ENCODE measurements around the gene DROSHA. TPM values are rescaled to one million over a fixed set of nuclear protein-coding genes. Genes with fewer than 3 reads are reported as not detected.

DROSHA gene
- total and polyA plus RNA-seq, 2 of the 8 experiments (the other 6 are each of a cell fraction or from before 2014, with no cell fraction given) = 65.9 to 122 TPM

GRCh38 chr5:31427724-31428309 is 104.1 kb downstream of the DROSHA start:
- H3K23me2 ChIP-seq (ENCODE audit: low read depth, low read length) = no peaks in the 10 kb centered on the region
- H3K27me3 ChIP-seq (replicated peaks in 1 of 4; ENCODE audit: control insufficient read depth in 3 of 4, extremely low read depth in 1 of 4, insufficient read depth in 3 of 4, low read length in 3 of 4) = no peaks in the 10 kb centered on the region
- no peak overlapping the region for H3K14ac ChIP-seq (ENCODE audit: insufficient read length)
- H2AK5ac ChIP-seq (ENCODE audit: low read depth, low read length) = no peak overlapping the region
- H3K27ac ChIP-seq (ENCODE audit: low read depth, low read length) = no peak overlapping the region
- no peak for TF ChIP-seq SIX5 (IDR thresholded peaks at IDR 0.05; ENCODE audit: low read depth, low read length)
- no peak for TF ChIP-seq MAFK (IDR thresholded peaks at IDR 0.05; ENCODE audit: low read depth, low read length)
- no peak for TF ChIP-seq YY1 (IDR thresholded peaks at IDR 0.05; ENCODE audit: low read depth, low read length)
- no peak for TF ChIP-seq GTF2F1 (IDR thresholded peaks at IDR 0.05; ENCODE audit: borderline replicate concordance, low read depth, low read length)
- TF ChIP-seq CEBPB (IDR thresholded peaks at IDR 0.05; ENCODE audit: low read depth, low read length) = no peak
- TF ChIP-seq POU5F1 (IDR thresholded peaks at IDR 0.05; ENCODE audit: low read depth, low read length) = no peak
- TF ChIP-seq NANOG (IDR thresholded peaks at IDR 0.05; ENCODE audit: insufficient read depth, low read depth, low read length, poor library complexity, severe bottlenecking) = no peak
- no peak overlapping the region for H2BK20ac ChIP-seq (ENCODE audit: low read length)
- no peaks in the 10 kb centered on the region for H3K79me2 ChIP-seq (ENCODE audit: control insufficient read depth in 1 of 2, insufficient read depth in 2 of 2, low read length in 2 of 2)
- H3K79me1 ChIP-seq (ENCODE audit: low read depth, low read length) = no peaks in the 10 kb centered on the region
- H3K18ac ChIP-seq (ENCODE audit: extremely low read depth, low read length) = no peak overlapping the region
- H4K20me1 ChIP-seq (replicated peaks in 1 of 2; ENCODE audit: control insufficient read depth in 1 of 2, insufficient read depth in 2 of 2, low read length in 2 of 2) = no peaks in the 10 kb centered on the region
- 87% methylated on average over 1 of the region's 1 CpG; no CpG with 5 or more reads in 1 of the 2 experiments for WGBS, 2 experiments (ENCODE audit: extremely low coverage in 1 of 2, insufficient coverage in 1 of 2, insufficient read length in 1 of 2, insufficient replicate concordance in 2 of 2, low coverage in 1 of 2, low lambda C conversion rate in 2 of 2, missing lambda C conversion rate in 1 of 2)
- ChIA-PET POLR2A (ENCODE audit: partially characterized antibody) (interaction anchor here (1.5 kb wide), 1 partner anchor 9 kb away, joined by 3 read pairs; no protein-coding TSS in a partner anchor), CTCF (ENCODE audit: partially characterized antibody) (no interaction called here)
- no peak overlapping the region for H2BK12ac ChIP-seq (ENCODE audit: low read depth, low read length)
- no peak overlapping the region for H3K4me2 ChIP-seq (ENCODE audit: insufficient read depth in 1 of 2, low read depth in 2 of 2, low read length in 2 of 2)
- DNase-seq (ENCODE audit: low read depth in 1 of 2, low spot score in 2 of 2) (no peak), FAIRE-seq (no peak)
- no peak overlapping the region for H4K91ac ChIP-seq (replicated peaks; ENCODE audit: insufficient read length, low read length)
- H3K9me3 ChIP-seq (ENCODE audit: insufficient read depth in 2 of 2, low read depth in 1 of 2, low read length in 1 of 2) = no peaks in the 10 kb centered on the region
- H2BK15ac ChIP-seq (ENCODE audit: low read length) = no peak overlapping the region
- no peak overlapping the region for H2BK120ac ChIP-seq (replicated peaks; ENCODE audit: low read depth, low read length)
- H2AFZ ChIP-seq (ENCODE audit: low read length) = no peak overlapping the region
- no peak overlapping the region for H3K4ac ChIP-seq (replicated peaks; ENCODE audit: insufficient read length, low read depth, low read length)
- H4K5ac ChIP-seq (ENCODE audit: insufficient read length, low read depth, low read length) = no peak overlapping the region
- no peak overlapping the region for H4K8ac ChIP-seq (ENCODE audit: extremely low read depth, insufficient read depth, low read length)
- peaks cover 0 to 10% (median 7%) of the 10 kb centered on the region in 4 experiments; a peak in 5 of 7 replicates for H3K4me1 ChIP-seq (replicated peaks in 1 of 4; ENCODE audit: control insufficient read depth in 3 of 4, insufficient read depth in 4 of 4, low read length in 3 of 4)
- peaks cover 0 to 7% (median 1%) of the 10 kb centered on the region in 4 experiments; a peak in 5 of 8 replicates for H3K36me3 ChIP-seq (ENCODE audit: control insufficient read depth in 2 of 4, insufficient read depth in 4 of 4, low read length in 3 of 4)
- no peak overlapping the region for H2BK5ac ChIP-seq (ENCODE audit: low read depth, low read length)
- no peak overlapping the region for H3K4me3 ChIP-seq (ENCODE audit: extremely low read depth in 1 of 4, insufficient read depth in 2 of 4, low read depth in 3 of 4, low read length in 4 of 4)
- H3K56ac ChIP-seq (replicated peaks; ENCODE audit: insufficient read length, low read depth, low read length) = no peak overlapping the region
- no peak overlapping the region for H3K9ac ChIP-seq (replicated peaks in 1 of 4; ENCODE audit: extremely low read depth in 1 of 4, low read depth in 3 of 4, low read length in 3 of 4)
- no peak overlapping the region for H3K23ac ChIP-seq (ENCODE audit: insufficient read length)

Measured in H1 (cell line).